ENCODE measurements around the gene RAB11FIP3.

RAB11FIP3 gene

DNA sequence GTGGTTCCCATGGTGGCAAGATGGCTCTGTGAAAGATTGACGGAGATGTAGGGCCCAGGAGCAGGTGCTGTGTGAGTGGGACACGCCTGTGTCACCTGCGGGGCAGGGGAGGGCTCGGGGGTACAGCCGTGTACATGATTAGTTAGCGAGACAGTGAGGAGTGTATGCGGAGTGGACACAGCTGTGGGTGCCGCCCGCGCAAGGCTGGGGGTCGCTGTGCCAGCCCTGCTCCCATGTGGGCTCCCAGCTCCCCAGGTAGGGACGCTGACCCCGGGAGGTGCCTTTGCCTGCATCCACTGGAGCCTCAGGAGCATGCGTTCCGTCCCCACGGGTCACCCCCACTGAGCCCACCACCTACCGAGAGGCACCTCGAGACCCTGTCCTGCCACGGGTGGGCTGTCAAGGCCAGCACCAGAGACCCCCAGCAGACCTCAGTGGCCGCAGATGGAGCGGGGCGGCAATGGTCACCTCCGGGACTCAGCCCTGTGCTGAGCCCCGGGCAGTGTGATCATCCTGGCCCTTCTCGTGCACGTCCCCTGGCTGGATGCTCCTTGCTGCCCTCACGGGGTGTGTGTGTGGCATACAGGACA is 109.5 kb downstream of the RAB11FIP3 start:
- DNase-seq, result no peak

DNA sequence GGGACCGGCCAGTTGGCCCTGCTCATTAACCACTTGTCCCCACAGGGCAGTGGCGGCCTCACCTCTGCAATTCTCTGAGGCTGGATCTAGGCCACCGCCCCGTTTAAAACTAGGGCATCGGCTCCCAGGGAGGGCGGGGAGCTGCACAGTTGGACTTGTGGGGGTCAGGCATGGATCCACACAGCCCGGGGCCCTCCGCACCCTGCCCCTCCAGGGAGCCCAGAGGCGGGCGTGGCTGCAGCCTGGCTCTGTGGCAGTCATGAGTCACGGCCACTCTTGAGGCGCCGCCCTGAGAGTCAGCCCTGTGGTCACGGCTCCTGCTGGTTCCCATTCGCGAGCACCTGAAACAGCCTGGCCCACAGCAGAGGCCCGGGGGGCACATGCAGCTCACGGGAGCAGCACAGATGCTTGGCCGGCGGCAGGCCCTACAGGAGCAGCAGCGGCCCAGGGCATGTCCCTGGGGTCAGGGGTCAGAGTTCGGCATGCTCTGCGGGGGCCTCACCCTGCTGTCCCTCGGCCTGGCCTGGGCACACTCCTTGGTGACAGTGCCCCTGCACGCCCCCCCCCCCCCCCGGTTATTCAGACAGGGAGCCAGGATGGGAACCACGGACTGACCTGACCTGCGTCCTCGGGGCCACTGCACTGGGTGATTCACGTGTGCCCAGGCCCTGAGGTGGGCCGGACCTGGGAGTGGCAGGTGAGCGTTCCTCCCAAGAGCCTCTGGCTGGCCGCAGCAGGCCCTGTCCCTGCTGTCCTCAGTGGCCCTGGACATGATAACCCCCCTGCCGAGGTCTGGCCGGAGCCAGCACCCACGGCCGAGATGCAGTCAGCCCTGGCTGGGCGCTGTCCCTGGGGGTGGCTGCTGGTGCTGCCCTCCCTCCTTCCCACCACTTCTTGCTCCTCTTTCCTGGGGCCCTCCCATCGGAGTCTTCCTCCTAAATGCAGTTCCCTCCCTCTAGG is 110.3 kb downstream of the RAB11FIP3 start:
- DNase-seq, result peak; percentile 84

DNA sequence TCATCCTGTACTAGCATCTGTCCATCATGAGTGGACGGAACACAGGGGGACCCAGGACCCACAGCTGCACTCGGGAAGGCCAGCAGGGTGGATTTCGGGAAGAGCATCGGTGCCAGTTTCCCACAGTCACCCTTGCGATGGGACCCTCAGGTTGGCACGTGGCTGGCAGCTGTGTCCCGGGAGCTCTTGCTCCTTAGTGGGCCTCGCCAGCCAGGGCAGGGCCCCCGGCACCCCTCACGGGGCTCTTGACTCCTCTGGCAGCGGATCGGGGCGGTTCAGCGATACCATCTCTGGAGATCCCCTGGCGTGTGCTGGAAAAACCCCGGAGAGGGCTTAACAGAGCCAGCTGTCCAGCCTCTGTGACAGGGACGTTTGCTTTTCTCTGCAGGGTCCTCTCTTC is 111.3 kb downstream of the RAB11FIP3 start:
- DNase-seq, result no peak

DNA sequence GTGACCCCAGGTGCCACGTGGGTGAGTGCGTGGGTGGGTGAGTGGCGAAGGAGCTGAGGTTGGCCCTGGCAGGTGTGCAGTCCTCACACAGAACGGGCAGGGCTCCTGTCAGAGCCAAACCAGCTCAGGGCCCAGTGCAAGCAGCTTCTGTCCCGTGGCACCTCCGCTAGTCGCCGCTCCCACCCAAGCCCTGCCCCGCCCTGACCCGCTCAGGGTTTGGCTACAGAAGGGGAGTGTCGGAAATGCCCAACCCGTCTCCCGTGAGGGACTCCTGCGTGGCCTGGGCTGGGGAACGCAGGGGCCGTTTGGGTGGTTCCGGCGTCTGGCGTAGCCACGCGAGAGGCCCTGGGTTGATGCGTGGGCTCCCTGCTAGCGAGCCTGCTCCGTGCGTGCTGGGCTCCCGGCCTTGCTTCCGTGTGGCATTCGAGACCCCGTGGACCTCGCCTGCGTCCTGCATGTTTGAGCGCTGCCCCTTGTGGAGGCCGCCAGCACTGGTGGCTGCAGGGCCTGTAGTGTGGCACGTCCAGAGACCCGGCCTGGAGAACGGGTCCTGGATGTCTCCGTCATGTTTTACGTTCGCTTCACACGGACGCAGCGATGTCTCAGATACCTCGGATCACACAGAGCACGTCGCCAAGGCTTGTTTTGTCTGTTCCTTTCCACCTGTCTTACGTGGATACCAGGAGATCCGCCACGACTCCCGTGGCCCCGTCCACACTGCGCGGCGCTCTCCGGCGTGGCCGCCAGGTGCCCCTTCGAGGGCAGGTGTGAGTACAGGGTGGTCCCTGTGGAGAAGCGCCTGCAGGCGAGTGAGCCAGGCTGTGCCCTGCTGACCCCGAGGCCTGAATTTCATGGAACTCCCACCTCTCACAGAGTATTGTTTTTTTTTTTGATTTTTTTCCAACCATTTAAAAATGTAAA is 112.2 kb downstream of the RAB11FIP3 start:
- DNase-seq, result no peak

DNA sequence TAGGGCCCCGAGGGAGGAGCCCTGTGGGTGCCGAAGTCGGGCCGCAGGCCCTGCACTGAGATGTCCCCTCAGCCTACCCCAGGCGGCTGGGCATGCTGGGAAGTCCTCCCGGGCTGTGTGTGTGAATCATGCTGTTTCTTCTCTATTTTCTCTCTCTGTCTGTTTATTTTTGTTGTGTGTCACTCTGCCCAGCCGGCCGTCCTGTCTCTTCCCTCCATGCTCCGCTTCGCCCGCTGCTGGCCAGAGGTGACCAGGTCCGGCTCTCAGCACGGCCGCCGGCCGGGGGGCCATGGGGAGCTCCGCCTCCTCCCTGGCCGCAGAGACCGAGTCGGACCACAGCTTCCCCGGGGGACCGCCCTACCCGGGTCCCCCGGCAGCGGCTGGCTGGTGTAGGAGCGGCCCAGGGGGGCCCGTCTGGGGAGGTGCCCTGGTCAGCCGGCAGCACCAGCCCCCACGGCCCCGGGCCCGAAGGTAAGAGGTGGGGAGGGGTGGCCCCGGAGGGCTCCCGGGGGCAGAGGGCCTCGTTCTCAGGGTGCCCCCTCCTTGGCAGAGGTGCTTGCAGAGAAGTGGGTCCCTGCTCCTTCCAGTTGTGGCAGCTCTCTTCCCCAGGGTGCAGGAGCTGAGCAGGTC is 114.6 kb downstream of the RAB11FIP3 start:
- DNase-seq, result no peak

DNA sequence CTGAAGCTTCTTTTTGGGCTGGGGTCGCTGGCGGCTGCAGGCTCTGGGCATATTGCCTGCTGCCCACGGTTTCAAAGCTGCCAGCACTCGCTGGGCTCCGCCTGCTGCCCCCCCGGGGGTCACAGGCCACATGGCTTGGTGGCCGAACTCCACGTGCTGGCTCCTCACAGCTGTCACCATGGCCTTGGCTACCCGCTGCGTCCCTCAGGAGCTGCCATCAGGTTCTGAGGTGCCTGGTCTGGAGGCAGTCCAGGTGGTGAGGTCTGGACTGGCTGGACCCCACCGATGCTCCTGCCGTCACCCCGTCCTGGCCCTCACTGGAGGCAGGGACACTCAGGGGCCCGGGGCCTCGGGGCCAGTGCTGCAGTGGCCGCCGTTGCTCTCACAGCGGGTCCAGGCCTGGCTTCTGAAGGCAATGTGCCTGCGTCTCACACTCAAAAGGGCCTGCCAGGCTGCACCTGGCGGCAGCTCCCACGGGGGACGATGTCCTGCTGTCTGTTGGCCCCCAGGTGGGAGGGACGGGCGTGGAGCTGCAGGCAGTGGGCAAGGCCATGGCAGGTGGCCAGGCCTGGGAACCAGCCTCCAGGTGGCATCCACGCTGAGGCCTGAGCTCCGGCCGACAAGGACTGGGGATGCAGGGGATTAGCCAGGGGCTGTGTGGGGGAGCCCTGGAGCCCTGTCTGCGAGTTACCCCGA is 115.3 kb downstream of the RAB11FIP3 start:
- no peak for DNase-seq

DNA sequence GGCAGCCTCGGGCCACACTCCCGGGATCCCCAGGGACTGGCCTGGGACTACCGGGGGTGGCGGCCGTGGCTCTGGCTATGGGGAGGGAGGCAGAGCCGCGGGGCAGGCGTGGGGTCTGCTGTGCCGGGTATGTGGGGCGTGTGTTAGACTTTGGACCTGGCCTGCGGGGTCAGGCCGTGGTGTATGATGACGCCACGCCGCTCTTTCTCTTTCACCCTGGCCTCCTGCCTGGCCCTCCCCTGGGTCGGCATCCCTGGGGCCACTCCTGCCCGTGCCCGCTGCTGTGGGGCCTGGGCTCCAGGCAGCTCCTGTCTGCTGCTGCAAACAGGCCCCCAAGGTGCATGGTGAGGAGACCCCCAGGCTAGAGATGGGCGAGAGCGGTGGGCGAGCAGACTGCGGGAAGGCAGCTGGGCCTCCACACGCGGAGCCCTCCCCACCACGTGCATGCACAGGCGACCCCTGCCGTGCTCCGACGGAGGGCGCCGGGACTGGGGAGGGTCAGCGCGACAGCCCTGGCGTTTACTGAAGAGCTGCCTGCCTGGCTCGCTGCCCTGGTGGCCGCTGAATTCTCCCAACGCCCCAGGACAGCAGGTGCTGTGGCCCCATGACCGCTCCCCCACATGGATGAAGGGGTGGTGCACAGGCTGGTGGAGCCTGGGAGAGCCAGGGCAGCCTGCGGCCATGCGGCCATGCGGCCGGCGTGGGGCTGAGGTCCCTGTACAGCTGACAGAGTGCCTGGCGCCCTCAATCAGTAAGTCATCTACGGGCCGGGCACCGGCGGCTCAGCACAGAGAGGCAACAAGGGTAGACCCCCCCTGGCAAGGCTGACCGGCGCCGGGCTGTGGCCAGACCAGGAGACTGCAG is 118.1 kb downstream of the RAB11FIP3 start:
- DNase-seq, result no peak

DNA sequence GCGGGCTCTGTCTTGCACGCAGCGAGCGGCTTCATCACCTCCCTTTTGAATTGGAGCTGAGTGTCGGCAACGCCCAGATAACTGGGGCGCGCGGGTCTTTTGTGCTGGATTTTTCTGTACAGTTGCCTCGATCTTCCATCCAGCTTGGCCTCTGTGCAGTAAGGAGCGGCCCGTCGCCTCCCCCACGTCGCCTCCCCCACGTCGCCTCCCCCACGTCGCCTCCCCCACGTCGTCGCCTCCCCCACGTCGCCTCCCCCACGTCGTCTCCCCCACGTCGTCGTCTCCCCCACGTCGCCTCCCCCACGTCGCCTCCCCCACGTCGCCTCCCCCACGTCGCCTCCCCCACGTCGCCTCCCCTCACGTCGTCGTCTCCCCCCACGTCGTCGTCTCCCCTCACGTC is 119.1 kb downstream of the RAB11FIP3 start:
- DNase-seq, result no peak

DNA sequence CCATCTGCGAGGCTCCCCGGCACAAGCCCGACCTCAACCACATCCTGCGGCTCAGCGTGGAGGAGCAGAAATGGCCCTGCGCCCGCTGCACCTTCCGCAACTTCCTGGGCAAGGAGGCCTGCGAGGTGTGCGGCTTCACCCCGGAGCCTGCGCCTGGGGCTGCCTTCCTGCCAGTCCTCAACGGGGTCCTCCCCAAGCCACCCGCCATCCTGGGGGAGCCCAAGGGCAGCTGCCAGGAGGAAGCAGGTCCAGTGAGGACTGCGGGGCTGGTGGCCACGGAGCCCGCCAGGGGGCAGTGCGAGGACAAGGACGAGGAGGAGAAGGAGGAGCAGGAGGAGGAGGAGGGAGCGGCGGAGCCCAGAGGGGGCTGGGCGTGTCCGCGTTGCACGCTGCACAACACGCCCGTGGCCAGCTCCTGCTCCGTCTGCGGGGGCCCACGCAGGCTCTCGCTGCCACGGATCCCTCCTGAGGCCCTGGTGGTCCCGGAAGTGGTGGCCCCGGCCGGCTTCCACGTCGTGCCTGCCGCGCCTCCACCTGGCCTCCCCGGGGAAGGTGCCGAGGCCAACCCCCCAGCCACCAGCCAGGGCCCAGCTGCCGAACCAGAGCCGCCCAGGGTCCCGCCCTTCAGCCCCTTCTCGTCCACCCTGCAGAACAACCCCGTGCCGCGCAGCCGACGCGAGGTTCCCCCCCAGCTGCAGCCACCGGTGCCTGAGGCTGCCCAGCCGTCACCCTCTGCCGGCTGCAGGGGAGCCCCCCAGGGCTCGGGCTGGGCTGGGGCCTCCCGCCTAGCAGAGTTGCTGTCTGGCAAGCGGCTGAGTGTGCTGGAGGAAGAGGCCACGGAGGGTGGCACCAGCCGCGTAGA is 121.7 kb downstream of the RAB11FIP3 start:
- peak; percentile 69 for DNase-seq

DNA sequence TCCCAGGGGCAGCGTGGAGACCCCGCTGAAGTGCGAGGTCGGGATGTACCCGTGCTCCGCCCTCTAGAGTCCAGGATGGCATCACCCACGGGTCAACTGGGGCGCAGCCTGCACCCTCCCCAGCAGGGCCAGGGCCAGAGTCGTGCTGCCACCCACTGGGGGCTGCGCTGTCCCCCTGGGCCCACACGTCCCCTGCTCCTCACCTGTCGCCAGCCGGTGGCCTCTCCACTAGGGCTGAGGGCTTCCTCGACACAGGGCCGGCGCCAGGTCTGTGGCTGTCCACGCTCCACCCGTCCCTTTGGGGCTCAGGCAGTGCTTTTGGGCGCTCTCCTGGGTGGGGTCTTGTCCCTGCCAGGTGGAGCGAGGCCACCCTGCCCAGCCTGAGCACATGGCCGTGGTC is 123.1 kb downstream of the RAB11FIP3 start:
- DNase-seq, result no peak

DNA sequence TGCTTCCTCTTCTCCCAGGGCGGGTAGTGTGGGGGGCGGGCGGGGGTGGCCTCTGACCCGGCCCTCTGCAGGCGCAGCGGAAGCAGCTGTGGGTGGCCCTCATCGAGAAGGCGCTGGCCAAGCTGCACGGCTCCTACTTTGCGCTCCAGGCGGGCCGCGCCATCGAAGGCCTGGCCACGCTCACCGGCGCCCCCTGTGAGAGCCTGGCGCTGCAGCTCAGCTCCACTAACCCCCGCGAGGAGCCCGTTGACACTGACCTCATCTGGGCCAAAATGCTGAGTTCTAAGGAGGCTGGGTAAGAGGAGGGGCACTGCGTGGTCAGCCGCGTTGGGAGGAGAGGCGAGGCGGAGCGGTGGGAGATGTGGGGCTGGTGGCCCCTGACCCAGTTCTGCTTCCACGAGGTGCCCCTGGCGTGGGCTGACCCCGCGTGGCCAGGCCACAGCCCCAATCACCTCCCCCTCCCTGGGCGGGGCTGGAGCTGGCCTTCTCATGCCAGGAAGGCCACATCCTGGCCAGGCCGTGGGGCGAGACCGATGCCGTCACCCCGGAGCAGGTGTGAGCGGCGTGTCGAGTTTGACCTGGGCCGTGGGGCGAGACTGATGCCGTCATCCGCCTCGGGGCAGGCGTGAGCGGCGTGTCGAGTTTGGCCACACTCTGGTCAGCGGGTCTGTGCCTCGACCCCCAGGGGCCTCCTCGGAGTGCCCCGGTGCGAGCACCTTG is 124.3 kb downstream of the RAB11FIP3 start:
- no peak for DNase-seq

DNA sequence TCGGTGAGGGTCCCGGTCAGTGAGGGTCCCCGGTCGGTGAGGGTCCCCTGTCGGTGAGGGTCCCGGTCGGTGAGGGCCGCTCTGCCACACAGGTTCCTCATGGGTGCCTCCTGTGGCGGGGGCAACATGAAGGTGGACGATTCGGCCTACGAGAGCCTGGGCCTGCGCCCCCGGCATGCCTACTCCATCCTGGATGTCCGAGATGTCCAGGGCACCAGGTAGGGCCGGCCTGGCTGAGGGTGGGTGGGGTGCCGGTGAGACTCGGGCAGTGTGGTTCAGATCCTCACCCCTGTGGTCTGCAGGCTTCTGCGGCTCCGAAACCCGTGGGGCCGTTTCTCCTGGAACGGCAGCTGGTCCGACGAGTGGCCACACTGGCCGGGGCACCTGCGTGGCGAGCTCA is 125.8 kb downstream of the RAB11FIP3 start:
- DNase-seq, result no peak

DNA sequence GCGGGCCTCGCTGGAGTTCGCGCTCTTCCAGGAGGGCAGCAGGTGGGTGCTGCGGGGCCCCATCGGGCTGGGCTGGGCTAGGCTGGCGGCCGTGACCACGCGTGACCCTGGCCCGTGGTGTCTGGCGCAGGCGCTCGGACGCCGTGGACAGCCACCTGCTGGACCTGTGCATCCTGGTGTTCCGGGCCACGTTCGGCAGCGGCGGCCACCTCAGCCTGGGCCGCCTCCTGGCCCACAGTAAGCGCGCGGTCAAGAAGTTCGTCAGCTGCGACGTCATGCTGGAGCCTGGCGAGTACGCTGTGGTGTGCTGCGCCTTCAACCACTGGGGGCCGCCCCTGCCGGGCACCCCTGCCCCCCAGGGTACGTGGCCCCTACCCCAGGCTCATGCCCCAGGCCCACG is 126.7 kb downstream of the RAB11FIP3 start:
- no peak for DNase-seq

DNA sequence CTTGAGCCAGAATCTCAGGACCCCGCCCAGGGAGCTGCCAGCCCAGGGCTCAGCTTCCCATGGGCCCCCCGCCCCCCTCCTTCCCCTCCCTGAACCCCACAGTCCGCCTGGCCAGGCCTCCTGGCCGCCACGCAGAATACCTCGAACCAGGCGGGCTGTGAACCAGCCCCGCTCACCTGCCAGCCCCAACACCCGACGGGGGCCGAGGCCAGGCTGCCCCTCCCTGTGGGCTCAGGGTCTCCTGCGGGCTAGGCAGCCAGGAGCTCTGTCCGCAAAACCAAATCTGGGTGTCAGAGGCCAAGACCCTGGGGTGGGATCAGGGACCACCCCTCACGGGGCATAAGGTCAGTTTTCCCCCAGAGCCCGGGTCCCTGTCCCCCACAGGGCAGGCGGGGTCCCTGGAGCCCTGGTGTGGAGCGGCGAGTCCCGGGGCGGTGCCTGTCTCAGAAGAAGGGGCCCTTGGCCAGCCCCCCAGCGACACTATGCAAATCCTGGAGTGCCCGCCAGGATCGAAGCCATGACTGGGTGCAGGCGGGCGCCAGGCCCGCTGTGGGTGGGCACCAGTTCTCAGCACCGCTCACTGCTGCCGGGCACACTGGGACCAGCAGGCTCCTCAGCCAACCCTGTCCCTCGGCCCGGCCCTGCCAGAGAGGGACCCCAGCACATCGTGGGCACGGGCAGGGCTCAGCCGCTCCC is 128.3 kb downstream of the RAB11FIP3 start:
- DNase-seq, result no peak

DNA sequence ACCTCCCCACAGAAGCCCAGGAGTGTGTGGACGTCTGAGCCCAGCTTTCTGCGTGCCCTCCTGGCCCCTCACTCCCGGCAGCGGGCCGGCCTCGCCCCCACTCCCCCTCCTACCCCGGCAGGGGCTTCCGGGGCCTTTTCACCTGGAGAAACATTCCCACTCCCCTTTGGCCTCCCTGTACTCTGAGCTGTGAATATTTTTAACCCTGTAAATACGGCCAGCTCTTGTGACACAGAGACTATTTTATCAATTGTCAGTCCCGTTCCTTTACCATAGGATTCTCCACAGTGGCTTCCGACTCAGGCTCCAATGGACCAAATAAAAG is 128.8 kb downstream of the RAB11FIP3 start:
- DNase-seq, result no peak

DNA sequence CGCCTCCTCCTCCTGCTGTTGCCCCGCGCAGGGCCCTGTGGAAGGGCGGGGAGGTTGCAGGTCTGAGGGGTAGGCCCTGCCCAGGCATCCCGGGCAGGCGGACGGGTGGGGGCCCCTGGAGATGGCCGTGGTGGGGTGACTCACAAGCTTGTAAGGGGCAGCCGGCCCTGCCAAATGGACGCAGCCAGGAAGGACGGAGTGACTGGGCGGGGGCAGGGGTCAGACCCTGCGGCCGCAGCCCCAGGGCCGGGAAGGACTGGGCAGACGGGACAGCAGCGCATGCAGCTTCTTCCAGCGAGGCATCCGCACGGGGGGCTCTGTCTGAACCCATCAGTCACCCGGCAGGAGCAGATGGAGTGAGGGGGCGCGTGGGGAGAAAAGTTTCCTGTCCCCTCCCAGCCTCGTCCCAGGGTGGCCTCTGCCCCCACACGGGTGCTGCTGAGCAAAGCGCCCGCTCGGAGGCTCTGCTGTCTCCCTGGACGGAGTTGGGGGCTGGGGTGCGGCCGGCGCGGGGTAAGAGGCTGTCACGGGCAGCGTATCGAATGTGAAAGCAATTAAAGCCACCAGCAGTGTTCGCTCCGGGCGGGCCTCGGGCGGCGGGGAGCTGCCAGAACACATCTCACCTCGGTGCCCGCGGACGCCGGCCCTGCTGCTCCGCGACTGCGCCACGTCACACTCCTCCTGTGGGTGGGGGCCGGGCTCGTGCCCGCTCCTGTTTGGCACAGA is 129.4 kb downstream of the RAB11FIP3 start:
- DNase-seq, result no peak

DNA sequence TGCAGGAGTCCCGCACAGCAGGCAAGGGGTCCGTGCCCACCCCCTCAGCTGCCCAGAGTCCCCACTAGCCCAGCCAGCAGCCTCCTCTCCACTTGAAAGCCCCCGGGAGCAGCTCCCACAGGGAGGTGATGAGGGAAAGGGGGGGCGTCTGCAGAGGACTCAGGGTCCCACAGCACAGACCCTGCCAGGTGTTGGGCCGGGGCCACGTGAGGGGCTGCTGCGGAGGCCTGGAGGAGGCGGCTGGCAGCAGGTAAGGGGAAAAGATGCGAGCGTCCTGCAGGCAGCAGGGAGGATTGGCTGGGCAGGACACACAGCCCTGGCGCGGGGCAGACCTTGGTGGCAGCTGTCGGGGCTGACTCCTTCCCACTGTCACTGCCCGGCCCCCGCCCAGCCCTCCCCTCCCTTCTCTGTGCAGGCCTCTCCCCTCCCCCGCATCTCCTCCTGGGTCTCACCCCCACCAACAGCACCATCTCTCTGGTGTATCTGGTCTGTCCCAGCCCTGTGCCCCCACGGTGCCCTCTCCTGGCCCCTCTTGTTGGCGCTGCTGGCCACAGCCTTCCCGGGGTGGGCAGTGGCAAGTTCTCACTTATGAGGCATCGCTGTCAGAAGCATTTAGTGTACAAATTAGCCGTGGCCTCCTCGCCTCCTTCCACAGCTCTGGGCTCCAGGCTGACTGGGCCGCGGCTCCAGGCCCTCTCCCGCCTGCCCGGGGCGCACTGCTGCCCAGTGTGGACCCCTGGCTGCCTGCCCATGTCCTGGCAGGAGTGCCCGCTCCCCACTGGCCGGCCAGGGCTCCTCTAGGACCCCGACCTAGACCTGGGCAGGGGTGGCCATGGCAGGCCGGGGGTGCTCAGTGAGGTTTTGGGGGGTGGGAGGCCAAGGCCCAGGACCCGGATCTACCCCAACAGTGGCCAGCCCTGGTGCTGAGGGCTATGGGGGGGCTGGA is 130.4 kb downstream of the RAB11FIP3 start:
- no peak for DNase-seq
